ENCODE results near the gene LARGE1. TPM values are rescaled to one million over a fixed set of nuclear protein-coding genes. Genes with fewer than 3 reads are reported as not detected.

Gene LARGE1
- total RNA-seq, 1 experiment from 2014 or later = 1.5 TPM

- TF ChIP-seq SP1 (IDR thresholded peaks at IDR 0.05; ENCODE audit: low read depth) (no peak), POLR2A (IDR thresholded peaks at IDR 0.05; ENCODE audit: borderline replicate concordance, extremely low read depth, insufficient read depth, insufficient read length) (no peak)
- no peak overlapping the region for H2AFZ ChIP-seq (ENCODE audit: low read depth, low read length, poor library complexity, severe bottlenecking)
- H3K79me2 ChIP-seq (ENCODE audit: insufficient read depth, low read length) = no peaks in the 10 kb centered on the region
- ChIA-PET CTCF (no interaction called here), POLR2A (no interaction called here), RAD21 (ENCODE audit: low non-redundant PET in 1 of 2, low total read pairs in 2 of 2, uncharacterized antibody in 2 of 2, unreplicated experiment in 2 of 2) (no interaction called here)
- no peaks in the 10 kb centered on the region for H3K9me2 ChIP-seq (ENCODE audit: insufficient read depth)
- BruUV-seq (replicated peaks) = no TSS peak
- DNase-seq (ENCODE audit: low read depth, low spot score) (no peak), ATAC-seq (no peak)
- no peak overlapping the region for H3K9ac ChIP-seq (ENCODE audit: low read length)
- no peaks in the 10 kb centered on the region for H3K27me3 ChIP-seq (ENCODE audit: insufficient read depth, low read length)
- no peak overlapping the region for H3K4me2 ChIP-seq (ENCODE audit: low read length)
- no peak overlapping the region for H3K4me3 ChIP-seq (replicated peaks in 1 of 2; ENCODE audit: low read depth in 1 of 2, low read length in 2 of 2)
- H3K9me3 ChIP-seq (ENCODE audit: control insufficient read depth in 1 of 2, insufficient read depth in 1 of 2, low read depth in 1 of 2, low read length in 2 of 2) = peaks cover 8 to 30% of the 10 kb centered on the region in 2 experiments; a peak in 2 of 4 replicates
- no peak overlapping the region for H3K27ac ChIP-seq (ENCODE audit: low read depth, low read length)
- H4K20me1 ChIP-seq (ENCODE audit: insufficient read depth) = no peaks in the 10 kb centered on the region
- intact Hi-C loops (cut with micrococcal nuclease) = no loop called here
- no peaks in the 10 kb centered on the region for H3K4me1 ChIP-seq (ENCODE audit: control insufficient read depth in 1 of 2, insufficient read depth in 2 of 2, low read length in 2 of 2)
- no peaks in the 10 kb centered on the region for H3K36me3 ChIP-seq (ENCODE audit: control insufficient read depth in 1 of 2, insufficient read depth in 2 of 2, low read length in 2 of 2)
Observed at GRCh38 chr22:33772745-33773144, 147.5 kb downstream of the LARGE1 start.

GRCh38 chr22:33771136-33771535, 149.1 kb downstream of the LARGE1 start:
- no peaks in the 10 kb centered on the region for H3K27me3 ChIP-seq (ENCODE audit: insufficient read depth, low read length)
- ATAC-seq (no peak), DNase-seq (ENCODE audit: low read depth, low spot score) (no peak)
- ChIA-PET CTCF (no interaction called here), RAD21 (ENCODE audit: low non-redundant PET in 1 of 2, low total read pairs in 2 of 2, uncharacterized antibody in 2 of 2, unreplicated experiment in 2 of 2) (no interaction called here), POLR2A (no interaction called here)
- no peaks in the 10 kb centered on the region for H4K20me1 ChIP-seq (ENCODE audit: insufficient read depth)
- H3K79me2 ChIP-seq (ENCODE audit: insufficient read depth, low read length) = no peaks in the 10 kb centered on the region
- intact Hi-C loops (cut with micrococcal nuclease) = no loop called here
- no peak overlapping the region for H3K4me2 ChIP-seq (ENCODE audit: low read length)
- no peak overlapping the region for H3K9ac ChIP-seq (ENCODE audit: low read length)
- no peak overlapping the region for H3K27ac ChIP-seq (ENCODE audit: low read depth, low read length)
- no peaks in the 10 kb centered on the region for H3K36me3 ChIP-seq (ENCODE audit: control insufficient read depth in 1 of 2, insufficient read depth in 2 of 2, low read length in 2 of 2)
- H3K9me3 ChIP-seq (ENCODE audit: control insufficient read depth in 1 of 2, insufficient read depth in 1 of 2, low read depth in 1 of 2, low read length in 2 of 2) = peaks cover 9 to 23% of the 10 kb centered on the region in 2 experiments; a peak in 2 of 4 replicates
- no peak overlapping the region for H2AFZ ChIP-seq (ENCODE audit: low read depth, low read length, poor library complexity, severe bottlenecking)
- H3K4me1 ChIP-seq (ENCODE audit: control insufficient read depth in 1 of 2, insufficient read depth in 2 of 2, low read length in 2 of 2) = no peaks in the 10 kb centered on the region
- no peak overlapping the region for H3K4me3 ChIP-seq (replicated peaks in 1 of 2; ENCODE audit: low read depth in 1 of 2, low read length in 2 of 2)
- no TSS peak for BruUV-seq (replicated peaks)
- H3K9me2 ChIP-seq (ENCODE audit: insufficient read depth) = no peaks in the 10 kb centered on the region
- TF ChIP-seq RAD21 (IDR thresholded peaks at IDR 0.05; ENCODE audit: low read depth) (no peak), YY1 (IDR thresholded peaks at IDR 0.05; ENCODE audit: extremely low read depth, insufficient replicate concordance, low read depth, low read length) (no peak), CEBPB (IDR thresholded peaks at IDR 0.05; ENCODE audit: low read depth) (no peak), ZNF274 (IDR thresholded peaks at IDR 0.05; ENCODE audit: low read depth, low read length) (no peak), TCF7L2 (IDR thresholded peaks at IDR 0.05; ENCODE audit: borderline replicate concordance, extremely low read depth, insufficient read depth, insufficient read length) (no peak), CTCF (IDR thresholded peaks at IDR 0.05 in 2 of 3, conservative IDR thresholded peaks at IDR 0.05 in 1 of 3; ENCODE audit: borderline replicate concordance in 1 of 3, insufficient read depth in 1 of 3, low read depth in 2 of 3, low read length in 2 of 3) (no peak), JUND (IDR thresholded peaks at IDR 0.05) (no peak), REST (IDR thresholded peaks at IDR 0.05; ENCODE audit: low read depth) (no peak), ELF1 (IDR thresholded peaks at IDR 0.05; ENCODE audit: borderline replicate concordance, low read depth) (no peak), MAX (IDR thresholded peaks at IDR 0.05) (no peak), SP1 (IDR thresholded peaks at IDR 0.05; ENCODE audit: low read depth) (no peak), EZH2 (IDR thresholded peaks at IDR 0.05) (no peak), SIN3A (IDR thresholded peaks at IDR 0.05; ENCODE audit: low read depth) (no peak), SRF (IDR thresholded peaks at IDR 0.05; ENCODE audit: low read depth) (no peak), POLR2AphosphoS5 (IDR thresholded peaks at IDR 0.05; ENCODE audit: low read depth, low read length) (no peak), ATF3 (IDR thresholded peaks at IDR 0.05) (no peak)
